KMS-11 (cell line): Measurements from ENCODE around the gene FRAS1.
"Not testable (repeated sequence)": the region's sequence is repeated elsewhere in the genome, so short reads cannot be mapped to it uniquely, and the experiment has no call there.

ENCODE experiments used
- H2AFZ ChIP-seq: fragments of 200-600 bp; sonication (generic); 2 replicates; pipeline ENCODE4 v1.6.1; 2016; ENCODE audit warnings: antibody characterized with exemption, mixed run types, low read depth
- H3K27ac ChIP-seq: fragments of 200-600 bp; sonication (generic); 2 replicates; pipeline ENCODE4 v1.6.1; 2016; ENCODE audit warnings: mild to moderate bottlenecking, mixed run types
- H3K27me3 ChIP-seq: fragments of 200-600 bp; sonication (generic); 2 replicates; pipeline ENCODE4 v1.6.1; 2017; ENCODE audit warnings: mild to moderate bottlenecking, low read depth, mixed run types, moderate library complexity; ENCODE audit not compliant: insufficient read depth
- H3K36me3 ChIP-seq: fragments of 200-600 bp; sonication (generic); 2 replicates; pipeline ENCODE4 v1.6.1; 2017; ENCODE audit warnings: mild to moderate bottlenecking, mixed run types; ENCODE audit not compliant: insufficient read depth
- H3K4me1 ChIP-seq: fragments of 200-600 bp; sonication (generic); 2 replicates; pipeline ENCODE4 v1.6.1; 2016; ENCODE audit warnings: mild to moderate bottlenecking, low read depth, mixed run types; ENCODE audit not compliant: poor library complexity, severe bottlenecking
- H3K4me2 ChIP-seq: fragments of 200-600 bp; sonication (generic); 2 replicates; pipeline ENCODE4 v1.7.0; 2016; ENCODE audit warnings: mild to moderate bottlenecking, mixed run types
- H3K4me3 ChIP-seq: fragments of 200-600 bp; sonication (generic); IDR thresholded peaks from 2 replicates; pipeline ENCODE4 v1.6.1; 2017; ENCODE audit warnings: low read depth, low read length, mixed read lengths; ENCODE audit not compliant: insufficient read depth
- H3K79me2 ChIP-seq: fragments of 200-600 bp; sonication (generic); 2 replicates; pipeline ENCODE4 v1.6.1; 2016; ENCODE audit warnings: low read depth, mixed run types; ENCODE audit not compliant: insufficient read depth
- H3K9ac ChIP-seq: fragments of 200-600 bp; sonication (generic); 2 replicates; pipeline ENCODE4 v1.6.1; 2016; ENCODE audit warnings: mild to moderate bottlenecking, mixed run types
- H4K20me1 ChIP-seq: fragments of 200-600 bp; sonication (generic); 2 replicates; pipeline ENCODE4 v1.6.1; 2016; ENCODE audit warnings: mild to moderate bottlenecking, mixed run types; ENCODE audit not compliant: insufficient read depth
- TF ChIP-seq, protein P1 (sequence below): fragments of 200-600 bp; sonication (generic); conservative IDR thresholded peaks from 2 replicates; pipeline ENCODE4 v1.6.1; 2017; ENCODE audit warnings: low read depth, mild to moderate bottlenecking, antibody characterized with exemption, low read length, moderate library complexity, mixed read lengths

The FRAS1 gene

DNA sequence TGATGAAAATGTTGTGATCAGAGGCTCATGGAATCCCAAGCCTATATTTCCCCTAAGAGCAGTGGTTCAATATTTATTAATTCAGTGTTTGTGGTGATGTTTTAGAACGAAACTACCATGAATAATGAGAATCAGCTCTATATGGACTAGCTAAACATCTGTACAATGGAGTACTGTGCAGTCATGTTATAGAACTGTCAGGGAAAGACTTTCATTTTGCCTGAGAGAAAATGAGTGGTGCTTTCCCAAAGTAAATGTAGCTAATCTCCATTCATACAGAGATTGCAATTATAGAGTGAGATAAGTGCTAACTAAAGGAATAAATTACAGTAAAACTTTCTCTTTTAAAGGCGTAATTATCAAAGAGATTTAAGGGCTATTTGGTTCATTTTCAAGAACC lies 147.1 kb downstream of the FRAS1 start:
- Histone ChIP-seq H3K27me3 (no peaks in the 10 kb centered on the region), H3K27ac (no peak overlapping the region), H3K4me2 (no peak overlapping the region), H3K4me1 (no peaks in the 10 kb centered on the region), H2AFZ (no peak overlapping the region), H3K79me2 (no peaks in the 10 kb centered on the region), H3K4me3 (no peak overlapping the region), H3K36me3 (no peaks in the 10 kb centered on the region), H3K9ac (no peak overlapping the region), H4K20me1 (no peaks in the 10 kb centered on the region)
- TF ChIP-seq, protein P1, sequence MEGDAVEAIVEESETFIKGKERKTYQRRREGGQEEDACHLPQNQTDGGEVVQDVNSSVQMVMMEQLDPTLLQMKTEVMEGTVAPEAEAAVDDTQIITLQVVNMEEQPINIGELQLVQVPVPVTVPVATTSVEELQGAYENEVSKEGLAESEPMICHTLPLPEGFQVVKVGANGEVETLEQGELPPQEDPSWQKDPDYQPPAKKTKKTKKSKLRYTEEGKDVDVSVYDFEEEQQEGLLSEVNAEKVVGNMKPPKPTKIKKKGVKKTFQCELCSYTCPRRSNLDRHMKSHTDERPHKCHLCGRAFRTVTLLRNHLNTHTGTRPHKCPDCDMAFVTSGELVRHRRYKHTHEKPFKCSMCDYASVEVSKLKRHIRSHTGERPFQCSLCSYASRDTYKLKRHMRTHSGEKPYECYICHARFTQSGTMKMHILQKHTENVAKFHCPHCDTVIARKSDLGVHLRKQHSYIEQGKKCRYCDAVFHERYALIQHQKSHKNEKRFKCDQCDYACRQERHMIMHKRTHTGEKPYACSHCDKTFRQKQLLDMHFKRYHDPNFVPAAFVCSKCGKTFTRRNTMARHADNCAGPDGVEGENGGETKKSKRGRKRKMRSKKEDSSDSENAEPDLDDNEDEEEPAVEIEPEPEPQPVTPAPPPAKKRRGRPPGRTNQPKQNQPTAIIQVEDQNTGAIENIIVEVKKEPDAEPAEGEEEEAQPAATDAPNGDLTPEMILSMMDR, result no peak

DNA sequence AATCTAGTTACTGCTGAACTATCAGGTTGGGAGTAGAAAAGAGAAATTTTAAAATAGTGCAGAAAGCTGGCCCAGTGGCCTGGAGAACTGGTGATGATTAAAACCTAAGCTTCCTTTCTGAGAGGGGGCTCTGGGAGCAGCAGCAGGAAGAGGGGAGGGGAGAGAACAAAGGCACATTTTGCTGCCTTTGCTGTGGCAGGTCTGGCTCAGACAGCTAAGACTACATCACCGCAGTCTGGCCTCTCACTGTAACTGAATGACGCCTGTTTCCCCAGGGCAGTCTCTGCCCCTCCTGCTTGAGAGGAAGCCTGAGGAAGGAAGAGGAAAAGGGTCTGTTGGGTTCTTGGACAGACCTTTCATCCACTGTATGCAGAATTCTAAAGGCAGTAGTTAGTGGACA lies 148.5 kb downstream of the FRAS1 start:
- TF ChIP-seq, protein P1, result no peak
- H2AFZ ChIP-seq, result no peak overlapping the region
- H3K4me2 ChIP-seq, result no peak overlapping the region

DNA sequence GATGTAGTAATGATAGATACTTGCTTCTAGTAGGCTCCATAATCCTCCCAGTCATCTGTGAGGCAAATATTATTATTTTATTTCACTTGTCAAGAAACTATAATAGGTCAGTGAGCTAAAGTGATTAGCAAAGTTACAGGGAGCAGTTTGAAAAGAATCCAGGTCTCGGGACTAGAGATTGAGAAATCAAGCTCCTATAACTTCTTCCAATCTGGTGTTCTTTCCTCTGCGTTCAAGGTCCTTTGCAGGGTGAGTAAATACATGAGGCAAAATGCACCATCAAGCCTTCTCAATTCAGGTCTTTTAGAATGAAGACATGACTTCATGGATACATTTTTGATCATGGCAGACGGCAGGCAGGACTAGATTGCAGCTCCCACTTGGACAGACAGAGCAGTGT lies 150.4 kb downstream of the FRAS1 start:
- Histone ChIP-seq H3K4me1 (no peaks in the 10 kb centered on the region), H3K9ac (no peak overlapping the region), H3K79me2 (no peaks in the 10 kb centered on the region), H3K27ac (no peak overlapping the region), H3K4me2 (no peak overlapping the region), H4K20me1 (no peaks in the 10 kb centered on the region), H3K27me3 (no peaks in the 10 kb centered on the region), H3K36me3 (no peaks in the 10 kb centered on the region), H2AFZ (no peak overlapping the region), H3K4me3 (no peak overlapping the region)
- TF ChIP-seq, protein P1, result no peak

More for the DNA sequence above, 148.5 kb downstream of the FRAS1 start:
- Histone ChIP-seq H3K27ac (no peak overlapping the region), H3K4me1 (no peaks in the 10 kb centered on the region), H3K9ac (no peak overlapping the region), H3K27me3 (no peaks in the 10 kb centered on the region), H3K36me3 (no peaks in the 10 kb centered on the region), H4K20me1 (no peaks in the 10 kb centered on the region), H3K79me2 (no peaks in the 10 kb centered on the region), H3K4me3 (no peak overlapping the region)

DNA sequence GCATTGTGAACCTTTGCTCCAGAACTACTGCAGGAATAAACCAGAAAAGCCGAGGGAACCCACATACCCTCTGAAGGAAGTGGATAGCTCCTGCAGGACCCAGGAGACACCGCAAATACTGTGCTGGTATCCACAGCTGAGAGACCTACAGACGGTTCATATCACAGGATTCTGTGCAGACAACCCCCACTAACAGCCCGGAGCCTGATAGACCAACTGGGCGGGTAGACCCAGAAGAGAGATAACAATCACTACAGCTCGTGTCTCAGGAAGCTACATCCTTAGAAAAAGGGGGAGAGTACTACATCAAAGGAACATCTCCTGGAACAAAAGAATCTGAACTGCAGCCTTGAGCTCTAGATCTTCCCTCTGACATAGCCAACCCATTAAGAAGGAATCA lies 150.8 kb downstream of the FRAS1 start:
- Histone ChIP-seq H2AFZ (no peak overlapping the region), H3K79me2 (no peaks in the 10 kb centered on the region), H3K4me3 (no peak overlapping the region), H3K4me1 (no peaks in the 10 kb centered on the region), H3K4me2 (no peak overlapping the region), H4K20me1 (no peaks in the 10 kb centered on the region), H3K9ac (no peak overlapping the region), H3K27ac (no peak overlapping the region), H3K27me3 (no peaks in the 10 kb centered on the region), H3K36me3 (no peaks in the 10 kb centered on the region)
- TF ChIP-seq, protein P1, result no peak

DNA sequence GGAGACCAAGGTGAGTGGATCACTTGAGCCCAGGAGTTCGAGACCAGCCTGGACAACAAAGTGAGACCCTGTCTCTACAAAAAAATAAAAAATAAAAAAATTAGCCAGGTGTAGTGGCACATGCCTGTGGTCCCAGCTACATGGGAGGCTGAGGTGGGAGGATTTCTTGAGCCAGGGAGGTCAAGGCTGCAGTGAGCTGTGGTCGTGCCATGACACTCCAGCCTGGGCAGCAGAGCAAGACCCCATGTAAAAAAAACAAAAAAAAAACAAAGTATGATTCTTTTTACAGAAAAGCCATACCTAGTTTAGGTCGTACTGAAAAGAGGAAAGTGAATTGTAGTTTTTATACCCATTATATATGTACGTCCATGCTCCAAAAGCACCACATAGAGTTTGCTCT lies 151.8 kb downstream of the FRAS1 start:
- H3K79me2 ChIP-seq, H3K27ac ChIP-seq, H4K20me1 ChIP-seq, H3K9ac ChIP-seq, H3K4me2 ChIP-seq, H2AFZ ChIP-seq, H3K36me3 ChIP-seq, H3K4me3 ChIP-seq, H3K4me1 ChIP-seq, H3K27me3 ChIP-seq: not testable (repeated sequence)
